Measurements from ENCODE around the gene MEX3B.

DNA sequence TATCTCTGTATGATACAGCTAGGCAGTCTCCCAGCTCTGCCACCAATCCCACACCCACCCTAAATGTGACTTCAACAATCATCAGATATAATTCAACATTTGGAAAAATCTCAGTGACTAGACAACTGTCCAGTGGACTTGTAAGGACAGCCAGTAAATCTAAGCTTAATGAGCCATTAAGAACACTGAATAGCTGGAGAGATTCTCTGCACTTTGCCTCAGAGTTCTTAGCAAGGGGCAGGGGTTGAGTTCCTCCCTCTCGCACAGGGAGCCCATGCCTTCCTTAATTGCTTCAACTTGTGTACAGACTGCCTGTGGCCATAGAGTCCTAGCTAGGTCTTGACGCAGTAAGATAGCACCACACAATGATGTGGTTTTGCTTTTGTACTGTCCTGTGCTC lies 15.6 kb downstream of the MEX3B start:
- TF ChIP-seq FOXJ3 (CRISPR knock-in tag; IDR thresholded peaks at IDR 0.05) (no peak), TCF7L2 (IDR thresholded peaks at IDR 0.05; ENCODE audit: low read depth, low read length) (no peak), POLR2A (conservative IDR thresholded peaks at IDR 0.05) (no peak), HDAC2 (IDR thresholded peaks at IDR 0.05) (no peak), TRIM25 (IDR thresholded peaks at IDR 0.05; ENCODE audit: borderline replicate concordance) (no peak), ZFP36 (IDR thresholded peaks at IDR 0.05; ENCODE audit: low read depth, low read length, partially characterized antibody) (no peak), EZH2 (IDR thresholded peaks at IDR 0.05; ENCODE audit: borderline replicate concordance, low read depth, low read length) (no peak), DACH1 (IDR thresholded peaks at IDR 0.05; ENCODE audit: partially characterized antibody) (no peak), ZBTB8A (IDR thresholded peaks at IDR 0.05; ENCODE audit: partially characterized antibody) (no peak)
- TF ChIP-seq, protein P1, sequence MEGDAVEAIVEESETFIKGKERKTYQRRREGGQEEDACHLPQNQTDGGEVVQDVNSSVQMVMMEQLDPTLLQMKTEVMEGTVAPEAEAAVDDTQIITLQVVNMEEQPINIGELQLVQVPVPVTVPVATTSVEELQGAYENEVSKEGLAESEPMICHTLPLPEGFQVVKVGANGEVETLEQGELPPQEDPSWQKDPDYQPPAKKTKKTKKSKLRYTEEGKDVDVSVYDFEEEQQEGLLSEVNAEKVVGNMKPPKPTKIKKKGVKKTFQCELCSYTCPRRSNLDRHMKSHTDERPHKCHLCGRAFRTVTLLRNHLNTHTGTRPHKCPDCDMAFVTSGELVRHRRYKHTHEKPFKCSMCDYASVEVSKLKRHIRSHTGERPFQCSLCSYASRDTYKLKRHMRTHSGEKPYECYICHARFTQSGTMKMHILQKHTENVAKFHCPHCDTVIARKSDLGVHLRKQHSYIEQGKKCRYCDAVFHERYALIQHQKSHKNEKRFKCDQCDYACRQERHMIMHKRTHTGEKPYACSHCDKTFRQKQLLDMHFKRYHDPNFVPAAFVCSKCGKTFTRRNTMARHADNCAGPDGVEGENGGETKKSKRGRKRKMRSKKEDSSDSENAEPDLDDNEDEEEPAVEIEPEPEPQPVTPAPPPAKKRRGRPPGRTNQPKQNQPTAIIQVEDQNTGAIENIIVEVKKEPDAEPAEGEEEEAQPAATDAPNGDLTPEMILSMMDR (IDR thresholded peaks at IDR 0.05 in 2 of 3, conservative IDR thresholded peaks at IDR 0.05 in 1 of 3; ENCODE audit: insufficient read depth in 2 of 3, low read depth in 1 of 3, low read length in 3 of 3): no peak
- TF ChIP-seq, protein P2, sequence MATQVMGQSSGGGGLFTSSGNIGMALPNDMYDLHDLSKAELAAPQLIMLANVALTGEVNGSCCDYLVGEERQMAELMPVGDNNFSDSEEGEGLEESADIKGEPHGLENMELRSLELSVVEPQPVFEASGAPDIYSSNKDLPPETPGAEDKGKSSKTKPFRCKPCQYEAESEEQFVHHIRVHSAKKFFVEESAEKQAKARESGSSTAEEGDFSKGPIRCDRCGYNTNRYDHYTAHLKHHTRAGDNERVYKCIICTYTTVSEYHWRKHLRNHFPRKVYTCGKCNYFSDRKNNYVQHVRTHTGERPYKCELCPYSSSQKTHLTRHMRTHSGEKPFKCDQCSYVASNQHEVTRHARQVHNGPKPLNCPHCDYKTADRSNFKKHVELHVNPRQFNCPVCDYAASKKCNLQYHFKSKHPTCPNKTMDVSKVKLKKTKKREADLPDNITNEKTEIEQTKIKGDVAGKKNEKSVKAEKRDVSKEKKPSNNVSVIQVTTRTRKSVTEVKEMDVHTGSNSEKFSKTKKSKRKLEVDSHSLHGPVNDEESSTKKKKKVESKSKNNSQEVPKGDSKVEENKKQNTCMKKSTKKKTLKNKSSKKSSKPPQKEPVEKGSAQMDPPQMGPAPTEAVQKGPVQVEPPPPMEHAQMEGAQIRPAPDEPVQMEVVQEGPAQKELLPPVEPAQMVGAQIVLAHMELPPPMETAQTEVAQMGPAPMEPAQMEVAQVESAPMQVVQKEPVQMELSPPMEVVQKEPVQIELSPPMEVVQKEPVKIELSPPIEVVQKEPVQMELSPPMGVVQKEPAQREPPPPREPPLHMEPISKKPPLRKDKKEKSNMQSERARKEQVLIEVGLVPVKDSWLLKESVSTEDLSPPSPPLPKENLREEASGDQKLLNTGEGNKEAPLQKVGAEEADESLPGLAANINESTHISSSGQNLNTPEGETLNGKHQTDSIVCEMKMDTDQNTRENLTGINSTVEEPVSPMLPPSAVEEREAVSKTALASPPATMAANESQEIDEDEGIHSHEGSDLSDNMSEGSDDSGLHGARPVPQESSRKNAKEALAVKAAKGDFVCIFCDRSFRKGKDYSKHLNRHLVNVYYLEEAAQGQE (IDR thresholded peaks at IDR 0.05; ENCODE audit: borderline replicate concordance): no peak
- TF ChIP-seq, protein P2 (CRISPR knock-in tag; IDR thresholded peaks at IDR 0.05; ENCODE audit: low read depth): no peak
